Measurements from ENCODE around the gene AP2M1. TPM values are rescaled to one million over a fixed set of nuclear protein-coding genes. Genes with fewer than 3 reads are reported as not detected.
"Not testable (repeated sequence)": the region's sequence is repeated elsewhere in the genome, so short reads cannot be mapped to it uniquely, and the experiment has no call there.

The AP2M1 gene
- total and polyA plus RNA-seq, 2 of the 8 experiments (the other 6 are each of a cell fraction or from before 2014, with no cell fraction given): 403 to 454 TPM

DNA sequence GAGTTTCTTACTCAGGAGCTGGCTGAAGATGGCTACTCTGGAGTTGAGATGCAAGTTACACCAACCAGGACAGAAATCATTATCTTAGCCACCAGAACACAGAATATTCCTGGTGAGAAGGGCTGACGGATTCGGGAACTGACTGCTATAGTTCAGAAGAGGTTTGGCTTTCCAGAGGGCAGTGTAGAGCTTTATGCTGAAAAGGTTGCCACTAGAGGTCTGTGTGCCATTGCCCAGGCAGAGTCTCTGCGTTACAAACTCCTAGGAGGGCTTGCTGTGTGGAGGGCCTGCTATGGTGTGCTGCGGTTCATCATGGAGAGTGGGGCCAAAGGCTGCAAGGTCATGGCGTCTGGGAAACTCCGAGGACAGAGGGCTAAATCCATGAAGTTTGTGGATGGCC lies 24.9 kb upstream of the AP2M1 start:
- not testable (repeated sequence) for H3K9me3 ChIP-seq (ENCODE audit: insufficient read depth in 2 of 2, low read depth in 1 of 2, low read length in 1 of 2); H3K14ac ChIP-seq (ENCODE audit: insufficient read length); H3K56ac ChIP-seq (replicated peaks; ENCODE audit: insufficient read length, low read depth, low read length); H3K9ac ChIP-seq (replicated peaks in 1 of 4; ENCODE audit: extremely low read depth in 1 of 4, low read depth in 3 of 4, low read length in 3 of 4); H3K18ac ChIP-seq (ENCODE audit: extremely low read depth, low read length); H2BK20ac ChIP-seq (ENCODE audit: low read length); H2BK12ac ChIP-seq (ENCODE audit: low read depth, low read length); H4K20me1 ChIP-seq (replicated peaks in 1 of 2; ENCODE audit: control insufficient read depth in 1 of 2, insufficient read depth in 2 of 2, low read length in 2 of 2); H3K4me1 ChIP-seq (replicated peaks in 1 of 4; ENCODE audit: control insufficient read depth in 3 of 4, insufficient read depth in 4 of 4, low read length in 3 of 4); H3K23me2 ChIP-seq (ENCODE audit: low read depth, low read length); H3K36me3 ChIP-seq (ENCODE audit: control insufficient read depth in 2 of 4, insufficient read depth in 4 of 4, low read length in 3 of 4); H3K4ac ChIP-seq (replicated peaks; ENCODE audit: insufficient read length, low read depth, low read length); H2AFZ ChIP-seq (ENCODE audit: low read length); H4K91ac ChIP-seq (replicated peaks; ENCODE audit: insufficient read length, low read length); FAIRE-seq; H2BK15ac ChIP-seq (ENCODE audit: low read length); H3K4me2 ChIP-seq (ENCODE audit: insufficient read depth in 1 of 2, low read depth in 2 of 2, low read length in 2 of 2); H2BK120ac ChIP-seq (replicated peaks; ENCODE audit: low read depth, low read length); H4K5ac ChIP-seq (ENCODE audit: insufficient read length, low read depth, low read length); H3K4me3 ChIP-seq (ENCODE audit: extremely low read depth in 1 of 4, insufficient read depth in 2 of 4, low read depth in 3 of 4, low read length in 4 of 4); H3K27ac ChIP-seq (ENCODE audit: low read depth, low read length); H3K79me2 ChIP-seq (ENCODE audit: control insufficient read depth in 1 of 2, insufficient read depth in 2 of 2, low read length in 2 of 2); H3K27me3 ChIP-seq (replicated peaks in 1 of 4; ENCODE audit: control insufficient read depth in 3 of 4, extremely low read depth in 1 of 4, insufficient read depth in 3 of 4, low read length in 3 of 4); H4K8ac ChIP-seq (ENCODE audit: extremely low read depth, insufficient read depth, low read length); H2BK5ac ChIP-seq (ENCODE audit: low read depth, low read length); H2AK5ac ChIP-seq (ENCODE audit: low read depth, low read length); H3K23ac ChIP-seq (ENCODE audit: insufficient read length); H3K79me1 ChIP-seq (ENCODE audit: low read depth, low read length); DNase-seq (ENCODE audit: low read depth in 1 of 2, low spot score in 2 of 2)
- TF ChIP-seq, protein P1, sequence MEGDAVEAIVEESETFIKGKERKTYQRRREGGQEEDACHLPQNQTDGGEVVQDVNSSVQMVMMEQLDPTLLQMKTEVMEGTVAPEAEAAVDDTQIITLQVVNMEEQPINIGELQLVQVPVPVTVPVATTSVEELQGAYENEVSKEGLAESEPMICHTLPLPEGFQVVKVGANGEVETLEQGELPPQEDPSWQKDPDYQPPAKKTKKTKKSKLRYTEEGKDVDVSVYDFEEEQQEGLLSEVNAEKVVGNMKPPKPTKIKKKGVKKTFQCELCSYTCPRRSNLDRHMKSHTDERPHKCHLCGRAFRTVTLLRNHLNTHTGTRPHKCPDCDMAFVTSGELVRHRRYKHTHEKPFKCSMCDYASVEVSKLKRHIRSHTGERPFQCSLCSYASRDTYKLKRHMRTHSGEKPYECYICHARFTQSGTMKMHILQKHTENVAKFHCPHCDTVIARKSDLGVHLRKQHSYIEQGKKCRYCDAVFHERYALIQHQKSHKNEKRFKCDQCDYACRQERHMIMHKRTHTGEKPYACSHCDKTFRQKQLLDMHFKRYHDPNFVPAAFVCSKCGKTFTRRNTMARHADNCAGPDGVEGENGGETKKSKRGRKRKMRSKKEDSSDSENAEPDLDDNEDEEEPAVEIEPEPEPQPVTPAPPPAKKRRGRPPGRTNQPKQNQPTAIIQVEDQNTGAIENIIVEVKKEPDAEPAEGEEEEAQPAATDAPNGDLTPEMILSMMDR (IDR thresholded peaks at IDR 0.05; ENCODE audit: control extremely low read depth in 1 of 3, insufficient read depth in 1 of 3, low read depth in 1 of 3, low read length in 3 of 3): peak in 2 of 3 experiments; percentile 44 to 63; a peak in 3 of 4 replicates
- TF ChIP-seq RAD21 (IDR thresholded peaks at IDR 0.05 in 1 of 2, conservative IDR thresholded peaks at IDR 0.05 in 1 of 2; ENCODE audit: low read depth in 2 of 2, low read length in 2 of 2): peak; percentile 11 to 29; a peak in 2 of 4 replicates
- ChIA-PET POLR2A (ENCODE audit: partially characterized antibody) (interaction anchor here (1.0 to 1.5 kb wide), 4 partner anchors 15 to 36 kb away, joined by 3 to 6 read pairs (median 4); partner anchors contain the start of genes ABCF3, AP2M1 and EIF2B5), CTCF (ENCODE audit: partially characterized antibody) (interaction anchor here (0.6 to 2.0 kb wide), 8 partner anchors 23 to 874 kb away, joined by 3 to 7 read pairs (median 4); partner anchors contain the start of gene ABCF3)
- WGBS, 2 experiments (ENCODE audit: extremely low coverage in 1 of 2, insufficient coverage in 1 of 2, insufficient read length in 1 of 2, insufficient replicate concordance in 2 of 2, low coverage in 1 of 2, low lambda C conversion rate in 2 of 2, missing lambda C conversion rate in 1 of 2): 81% methylated on average over 6 of the region's 6 CpGs; no CpG with 5 or more reads in 1 of the 2 experiments
